GM18951 (cell line): Measurements from ENCODE around the gene GATD1.

Source experiments
- POLR2A ChIP-seq: IDR thresholded peaks from 4 replicates; pipeline ENCODE4 v1.6.1; 2011; ENCODE audit warnings: mild to moderate bottlenecking; ENCODE audit not compliant: insufficient read length, insufficient read depth; ENCODE audit errors: extremely low read depth
- in situ Hi-C: fragments of 300-500 bp; cut with MboI; formaldehyde crosslinking; loops from one replicate; pipeline ENCODE4 v1.12.0; 2022; ENCODE audit warnings: low sequenced_read_pairs, mixed read lengths, inconsistent platforms; ENCODE audit not compliant: unreplicated experiment

The GATD1 gene

DNA sequence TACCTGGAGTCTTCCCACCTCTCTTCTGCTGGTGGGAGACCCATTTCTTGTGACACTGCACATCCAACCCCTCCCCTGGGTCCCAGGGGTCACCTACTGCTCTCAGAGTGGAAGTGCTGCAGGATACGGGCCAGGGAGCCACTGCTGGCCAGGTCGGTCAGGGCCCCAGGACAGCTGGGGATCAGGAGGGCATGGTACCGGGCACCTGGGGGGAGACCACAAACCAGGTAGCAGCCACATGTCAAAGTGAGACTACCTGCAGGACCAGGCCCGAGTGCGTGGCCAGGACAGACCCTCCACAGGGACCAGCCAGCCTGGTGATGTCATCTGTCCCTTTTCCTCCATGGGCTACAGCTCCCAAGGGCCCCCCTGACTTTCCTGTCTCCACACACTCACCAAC lies 3.9 kb downstream of the GATD1 start:
- in situ Hi-C loops = no loop called here
- TF ChIP-seq POLR2A = no peak

DNA sequence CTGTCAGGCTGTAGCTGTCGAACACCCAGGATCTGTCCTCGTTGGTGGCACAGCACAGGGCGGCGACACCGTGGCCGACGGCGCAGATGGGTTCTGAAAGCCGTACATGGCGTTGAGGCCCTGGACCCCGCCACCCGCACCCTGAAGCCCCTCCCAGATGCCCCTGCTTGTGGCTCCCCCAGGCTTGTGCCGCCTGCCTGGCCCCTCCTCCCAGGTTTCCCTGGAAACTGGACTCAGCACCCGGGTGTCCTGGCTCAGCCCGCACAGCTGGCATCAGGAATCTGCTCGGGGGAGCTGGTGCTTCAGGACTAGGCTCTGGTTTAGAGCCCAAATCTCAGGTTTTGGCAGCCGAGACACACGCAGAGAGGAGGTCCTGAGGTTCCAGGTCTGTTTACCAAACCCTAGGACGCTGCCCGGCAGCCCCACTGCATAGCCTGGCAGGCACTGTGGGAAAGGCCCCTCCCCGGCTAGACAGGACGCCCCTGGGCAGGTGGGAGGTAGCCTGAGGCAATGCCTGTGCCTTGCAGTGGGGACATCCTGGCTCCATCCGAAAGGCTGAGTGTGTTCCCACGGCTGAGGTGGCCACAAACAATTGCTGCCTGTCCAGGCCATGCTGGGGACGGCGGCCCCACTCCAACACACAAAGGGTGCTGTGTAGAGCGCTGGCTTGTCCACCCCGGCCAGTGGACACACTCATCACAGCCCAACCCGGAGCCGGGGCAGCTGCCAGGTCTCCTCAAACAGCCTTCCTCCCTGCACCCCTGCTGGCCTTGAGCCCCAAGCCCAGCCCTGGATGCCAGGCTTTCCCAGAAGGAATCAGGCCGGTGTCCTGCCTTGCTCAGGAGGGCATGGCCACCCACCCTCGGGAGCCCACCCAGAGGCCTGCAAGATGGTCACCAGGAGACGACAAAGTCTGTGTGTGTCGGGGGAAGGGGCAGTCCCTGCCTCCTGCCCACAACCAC lies 4.6 kb downstream of the GATD1 start:
- in situ Hi-C loops = no loop called here
- TF ChIP-seq POLR2A = no peak

DNA sequence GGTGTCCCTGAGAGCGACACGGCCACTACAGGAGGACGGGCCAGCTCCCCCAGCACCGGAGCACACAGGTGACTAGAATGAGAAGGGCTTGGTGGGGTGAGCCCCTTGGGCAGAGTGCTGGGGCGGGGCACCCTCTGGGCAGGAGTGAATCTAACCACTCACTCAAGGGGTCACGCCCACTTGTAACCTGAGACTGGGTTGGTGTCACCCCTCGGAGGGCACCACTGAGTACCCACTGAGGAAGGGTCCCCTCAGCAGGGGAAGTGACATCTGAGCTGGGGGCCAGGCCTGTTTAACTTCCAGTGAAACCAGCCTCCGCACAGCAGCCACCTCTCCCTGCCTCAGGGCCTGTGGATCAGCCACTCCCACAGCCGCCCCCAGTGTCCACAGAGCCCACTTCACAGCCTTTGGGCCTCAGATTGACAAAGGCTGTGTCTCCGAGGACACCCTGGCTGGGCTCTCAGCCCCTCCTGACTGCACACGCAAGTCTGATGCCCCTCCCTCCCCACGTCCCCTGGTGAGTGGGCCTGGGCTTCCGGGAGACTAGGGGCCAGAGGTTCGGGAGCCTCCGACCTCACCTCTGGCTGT lies 5.6 kb downstream of the GATD1 start:
- in situ Hi-C loops = no loop called here

DNA sequence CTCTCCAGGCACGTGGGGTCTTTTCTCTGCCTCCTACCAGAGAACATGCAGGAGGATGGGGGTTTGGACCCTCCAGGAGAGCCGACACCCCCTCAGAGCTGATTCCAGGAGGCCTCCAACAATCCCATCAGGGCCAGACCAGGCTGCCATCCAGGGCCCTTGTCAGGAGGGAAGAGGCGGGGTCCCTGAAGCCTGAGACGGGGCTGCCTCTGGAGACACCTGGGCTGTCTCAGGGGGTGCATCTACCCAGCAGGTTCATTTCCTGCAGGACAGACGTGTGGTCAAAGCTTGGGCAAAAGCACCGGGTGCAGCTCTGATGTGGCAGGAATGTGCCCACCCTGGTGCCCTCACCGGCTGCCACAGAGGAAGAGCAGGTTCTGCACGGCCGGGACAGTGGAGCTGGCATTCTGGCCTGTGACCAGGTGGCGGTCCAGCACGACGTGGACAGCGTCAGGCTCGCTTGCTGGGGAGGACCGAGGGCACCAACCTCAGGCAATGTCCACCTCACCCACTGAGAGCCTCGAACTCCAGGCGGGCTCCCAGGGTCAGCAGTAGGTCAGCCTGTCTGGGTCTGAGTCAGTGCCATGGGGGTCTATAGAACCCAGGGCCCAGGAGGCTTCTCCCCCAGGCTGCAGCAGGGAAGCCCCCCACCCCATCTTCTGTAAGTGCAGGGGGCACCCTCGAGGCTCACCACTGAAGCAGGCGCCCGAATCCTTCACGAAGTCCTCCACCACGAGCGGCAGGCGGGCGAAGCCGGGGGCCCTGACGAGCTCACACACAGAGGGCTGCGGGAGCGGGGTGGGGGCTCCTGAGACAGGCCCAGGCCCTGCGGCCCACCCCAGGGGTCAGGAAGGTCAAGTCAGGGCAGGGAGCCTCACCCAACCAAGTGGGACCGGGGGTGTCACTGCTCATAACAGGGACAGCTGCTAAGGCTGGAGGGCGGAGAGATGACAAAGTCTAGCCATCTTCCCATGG lies 6.4 kb downstream of the GATD1 start:
- in situ Hi-C loops = no loop called here
- no peak for TF ChIP-seq POLR2A

More for the DNA sequence above, 5.6 kb downstream of the GATD1 start:
- TF ChIP-seq POLR2A = no peak

DNA sequence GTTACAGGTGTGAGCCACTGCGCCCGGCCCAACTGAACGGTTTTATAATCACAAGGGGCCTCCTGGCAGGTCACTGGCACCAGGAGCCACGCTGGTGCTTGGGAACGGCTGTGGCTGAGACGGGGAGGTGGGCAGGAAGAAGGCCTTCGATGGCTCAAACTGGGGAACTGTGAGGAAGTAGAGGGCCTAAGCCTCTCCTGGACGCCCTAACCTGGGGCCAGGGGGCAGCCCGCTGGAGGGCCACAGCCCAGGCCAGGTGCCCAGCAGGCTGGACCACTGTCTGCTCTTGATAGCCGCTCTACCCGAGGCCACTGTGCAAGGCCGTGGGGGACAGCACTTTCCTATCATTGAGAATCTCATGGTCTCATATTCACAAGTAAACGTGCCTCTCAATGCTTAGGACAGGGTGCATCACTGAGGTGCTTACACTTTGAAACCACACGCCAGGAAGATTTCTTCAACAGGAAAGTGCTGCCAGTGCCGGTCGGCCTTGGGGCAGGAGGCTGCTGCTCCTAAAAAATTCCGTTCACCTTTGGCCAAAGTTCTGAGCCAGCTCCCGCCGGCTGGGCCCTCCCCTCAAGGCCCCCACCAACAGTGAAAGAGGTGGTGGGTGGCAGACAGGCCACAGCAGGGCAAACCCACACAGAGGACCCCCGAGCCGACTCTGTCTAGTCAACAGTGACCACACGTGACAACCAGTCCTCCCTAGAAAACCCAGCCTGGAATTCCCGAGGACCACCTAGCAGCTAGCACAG lies 7.2 kb downstream of the GATD1 start:
- in situ Hi-C loops = no loop called here
- TF ChIP-seq POLR2A = no peak

DNA sequence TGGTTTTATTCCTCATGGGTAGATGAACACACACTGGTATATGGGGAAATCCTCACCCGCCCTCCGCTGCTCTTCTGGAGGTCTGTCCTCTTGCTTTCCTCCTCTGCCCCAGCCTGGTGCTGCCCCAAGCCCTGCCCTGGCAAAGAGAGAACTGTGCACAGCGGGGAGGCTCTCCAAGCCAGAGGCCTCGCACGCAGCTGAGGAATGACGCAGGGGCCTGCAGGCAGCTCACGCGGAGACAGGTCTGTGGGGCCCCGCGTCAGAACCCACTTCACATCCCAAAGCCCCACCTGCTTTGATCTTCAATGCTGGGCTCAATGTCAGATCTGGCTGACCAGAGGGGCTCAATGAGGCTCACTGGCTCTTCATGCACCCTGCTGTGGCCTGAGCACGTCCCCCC lies 10.0 kb downstream of the GATD1 start:
- no peak for TF ChIP-seq POLR2A
- in situ Hi-C loops = no loop called here

DNA sequence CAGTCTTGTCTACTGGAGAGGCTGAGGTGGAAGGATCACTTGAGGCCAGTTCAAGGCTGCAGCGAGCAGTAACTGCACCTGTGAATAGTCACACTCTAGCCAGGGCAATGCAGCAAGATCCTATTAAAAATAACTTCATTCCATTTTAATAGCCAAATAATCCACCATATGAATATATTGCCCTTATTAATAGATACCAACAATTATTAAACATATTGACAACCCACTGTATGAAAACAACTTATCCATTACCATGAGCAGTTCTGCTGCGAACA lies 10.4 kb downstream of the GATD1 start:
- in situ Hi-C loops = no loop called here
- TF ChIP-seq POLR2A = no peak

DNA sequence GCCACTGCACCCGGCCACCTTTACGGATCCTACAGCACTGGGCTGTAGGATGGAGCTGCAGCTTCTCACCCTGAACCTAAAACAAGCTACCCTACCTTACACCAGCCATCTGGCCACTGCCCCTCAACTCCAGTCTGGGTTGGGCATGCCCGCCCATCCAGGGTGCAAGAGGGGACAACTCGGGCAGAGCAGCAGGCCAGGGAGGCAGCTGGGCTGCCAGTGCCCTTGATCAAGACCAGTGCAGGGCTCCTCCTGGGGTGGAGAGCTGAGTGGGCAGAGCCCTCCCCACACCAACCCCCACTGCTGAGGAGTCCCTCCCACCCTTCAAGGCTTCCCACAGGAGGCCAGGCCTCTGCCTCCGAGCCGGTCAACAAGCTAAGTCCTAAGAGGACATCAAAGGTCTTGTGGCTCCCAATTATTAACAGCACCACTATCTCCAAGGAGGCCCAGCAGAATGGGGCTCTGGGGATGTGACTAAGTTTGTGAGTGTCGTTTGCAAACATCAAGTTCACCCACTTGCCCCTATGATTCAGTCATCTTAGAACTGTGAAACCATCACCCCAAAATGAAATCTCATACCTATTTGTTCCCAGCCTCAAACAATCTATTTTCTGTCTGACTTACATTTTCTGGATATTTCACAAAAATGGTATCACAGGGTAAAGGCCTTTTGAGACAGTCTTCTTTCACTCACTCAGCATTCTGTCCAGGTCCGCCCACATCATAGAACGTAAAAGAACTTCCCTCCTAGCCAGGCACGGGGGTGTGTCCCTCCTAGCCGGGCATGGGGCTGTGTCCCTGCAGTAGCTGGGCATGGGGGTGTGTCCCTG lies 11.0 kb downstream of the GATD1 start:
- TF ChIP-seq POLR2A = no peak
- in situ Hi-C loops = no loop called here

DNA sequence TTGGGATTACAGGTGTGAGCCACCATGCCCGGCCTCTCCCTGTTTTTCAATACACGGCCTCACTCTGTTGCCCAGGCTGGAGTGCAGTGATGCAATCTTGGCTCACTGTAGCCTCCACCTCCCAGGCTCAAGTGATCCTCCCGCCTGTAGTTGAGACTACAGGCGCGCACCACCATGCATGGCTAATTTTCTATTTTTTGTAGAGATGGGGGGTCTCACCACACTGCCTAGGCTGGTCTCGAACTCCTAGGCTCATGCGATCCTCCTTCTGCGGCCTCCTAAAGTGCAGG lies 11.5 kb downstream of the GATD1 start:
- in situ Hi-C loops = no loop called here
- TF ChIP-seq POLR2A = no peak

DNA sequence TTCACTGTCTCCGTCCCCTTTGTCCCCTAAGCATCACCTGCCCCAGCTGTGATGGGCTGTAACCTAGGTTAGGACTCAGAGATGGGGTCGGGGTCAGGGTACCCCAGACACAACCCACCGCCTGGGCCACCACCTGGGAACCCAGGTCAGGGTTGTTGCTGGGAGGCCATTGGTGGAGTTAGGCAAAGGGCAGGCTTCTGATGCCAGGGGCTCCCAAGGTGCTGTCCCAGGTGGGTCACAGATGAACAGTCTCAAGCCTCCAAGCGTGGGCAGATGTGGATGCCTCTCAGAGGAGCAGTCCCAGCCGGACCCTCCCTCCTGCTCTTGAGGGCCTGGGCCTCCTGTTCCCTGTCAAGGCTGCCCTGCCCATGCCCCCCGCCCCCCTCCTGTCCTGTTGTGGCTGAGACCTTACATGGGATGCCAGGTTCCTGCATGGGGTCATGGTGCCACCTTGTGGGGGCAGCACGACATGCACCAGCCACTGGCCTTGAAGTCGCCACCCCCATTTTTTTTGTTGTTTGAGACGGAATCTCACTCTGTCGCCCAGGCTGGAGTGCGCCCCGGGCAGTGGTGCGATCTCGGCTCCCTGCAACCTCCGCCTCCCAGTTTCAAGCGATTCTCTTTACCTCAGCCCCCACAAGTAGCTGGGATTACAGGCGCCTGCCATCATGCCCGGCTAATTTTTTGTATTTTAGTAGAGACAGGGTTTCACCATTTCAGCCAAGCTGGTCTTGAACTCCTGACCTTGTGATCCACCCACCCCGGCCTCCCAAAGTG lies 12.1 kb downstream of the GATD1 start:
- in situ Hi-C loops = no loop called here
- TF ChIP-seq POLR2A = no peak

DNA sequence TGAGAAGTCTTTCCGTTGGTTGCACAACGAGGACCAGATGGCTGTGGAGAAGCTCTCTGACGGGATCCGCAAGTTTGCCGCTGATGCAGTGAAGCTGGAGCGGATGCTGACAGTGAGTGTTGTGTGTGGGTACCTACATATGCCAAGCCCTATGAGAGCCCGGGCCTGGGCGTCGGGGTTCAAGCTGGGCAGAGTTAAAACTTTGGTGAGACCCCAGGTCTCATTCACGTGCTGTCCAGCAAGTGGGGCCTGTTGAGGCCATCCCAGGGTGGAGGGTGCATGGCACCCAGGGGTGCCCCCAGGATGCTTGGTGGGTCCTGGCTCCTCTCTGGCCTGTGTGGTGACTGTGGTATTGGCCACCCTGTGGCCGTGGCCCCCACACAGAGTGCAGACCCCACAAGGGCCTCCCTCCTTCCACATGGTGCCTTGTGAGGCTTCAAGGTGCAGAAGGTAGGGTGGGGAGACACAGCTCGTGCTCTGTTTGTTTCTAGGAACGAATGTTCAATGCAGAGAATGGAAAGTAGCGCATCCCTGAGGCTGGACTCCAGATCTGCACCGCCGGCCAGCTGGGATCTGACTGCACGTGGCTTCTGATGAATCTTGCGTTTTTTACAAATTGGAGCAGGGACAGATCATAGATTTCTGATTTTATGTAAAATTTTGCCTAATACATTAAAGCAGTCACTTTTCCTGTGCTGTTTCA lies 12.8 kb downstream of the GATD1 start:
- TF ChIP-seq POLR2A = peak; percentile 14
- in situ Hi-C loops = no loop called here
